Mesenchymal stem cell (in vitro differentiated cells and primary cell): ENCODE results near the gene PSMD11.
"Not testable (repeated sequence)": the region's sequence is repeated elsewhere in the genome, so short reads cannot be mapped to it uniquely, and the experiment has no call there.

Experiments
- DNase-seq: peaks from one replicate; pipeline ENCODE4 v3.0.0-alpha.2; 2013
- H2AFZ ChIP-seq: one replicate; pipeline ENCODE4 v1.6.1; 2013; ENCODE audit warnings: low read depth, mild to moderate bottlenecking, control low read depth, inconsistent platforms, low read length, moderate library complexity
- H2AK5ac ChIP-seq: 2 replicates; pipeline ENCODE4 v1.6.1; 2013; ENCODE audit warnings: low read length, moderate library complexity, mild to moderate bottlenecking, inconsistent platforms; ENCODE audit not compliant: severe bottlenecking
- H2BK120ac ChIP-seq: one replicate; pipeline ENCODE4 v1.6.1; 2013; ENCODE audit warnings: low read depth, mild to moderate bottlenecking, inconsistent platforms, low read length, moderate library complexity
- H2BK12ac ChIP-seq, 2 experiments: one replicate each; pipeline ENCODE4 v1.6.1; 2013; ENCODE audit warnings: inconsistent platforms in 2 of 2, low read length in 2 of 2, mild to moderate bottlenecking in 2 of 2, moderate library complexity in 2 of 2, control low read depth in 1 of 2
- H2BK15ac ChIP-seq: one replicate; pipeline ENCODE4 v1.6.1; 2013; ENCODE audit warnings: mild to moderate bottlenecking, low read depth, inconsistent platforms; ENCODE audit not compliant: poor library complexity, severe bottlenecking
- H2BK5ac ChIP-seq: 2 replicates; pipeline ENCODE4 v1.6.1; 2013; ENCODE audit warnings: low read depth, mild to moderate bottlenecking, low read length, control low read depth, inconsistent platforms; ENCODE audit not compliant: poor library complexity, severe bottlenecking
- H3K14ac ChIP-seq, 2 experiments: one replicate each; pipeline ENCODE4 v1.6.1; 2013; ENCODE audit warnings: inconsistent platforms in 2 of 2, low read length in 2 of 2, control low read depth in 1 of 2, mild to moderate bottlenecking in 1 of 2, moderate library complexity in 1 of 2
- H3K18ac ChIP-seq, 2 experiments: one replicate each; pipeline ENCODE4 v1.6.1; 2013; ENCODE audit warnings: inconsistent platforms in 2 of 2, low read length in 2 of 2, control low read depth in 1 of 2, low read depth in 1 of 2, mild to moderate bottlenecking in 1 of 2
- H3K23ac ChIP-seq, 2 experiments: one replicate each; pipeline ENCODE4 v1.6.1; 2013; ENCODE audit warnings: inconsistent platforms in 2 of 2, low read length in 2 of 2, mild to moderate bottlenecking in 2 of 2, moderate library complexity in 2 of 2, control low read depth in 1 of 2
- H3K27ac ChIP-seq: 2 replicates; pipeline ENCODE4 v1.5.1; 2013; ENCODE audit warnings: mild to moderate bottlenecking, moderate library complexity, low read length, control low read depth, inconsistent platforms; ENCODE audit not compliant: poor library complexity, severe bottlenecking
- H3K27me3 ChIP-seq, 2 experiments: 2 replicates each; pipeline versions ENCODE4 v1.6.1 to v1.7.0; 2013; ENCODE audit warnings: low read length in 2 of 2, mild to moderate bottlenecking in 2 of 2, moderate library complexity in 2 of 2, control low read depth in 1 of 2, inconsistent platforms in 1 of 2; ENCODE audit not compliant: control insufficient read depth in 1 of 2, insufficient read depth in 1 of 2
- H3K36me3 ChIP-seq, 2 experiments: 2 replicates each; pipeline versions ENCODE4 v1.6.1 to v1.7.0; 2013; ENCODE audit warnings: low read length in 2 of 2, control low read depth in 1 of 2, inconsistent platforms in 1 of 2, low read depth in 1 of 2, mild to moderate bottlenecking in 1 of 2; ENCODE audit not compliant: insufficient read depth in 2 of 2, control insufficient read depth in 1 of 2
- H3K4ac ChIP-seq, 2 experiments: one replicate each; pipeline ENCODE4 v1.6.1; 2013; ENCODE audit warnings: inconsistent platforms in 2 of 2, low read length in 2 of 2, mild to moderate bottlenecking in 2 of 2, moderate library complexity in 2 of 2, control low read depth in 1 of 2, low read depth in 1 of 2
- H3K4me1 ChIP-seq: 2 replicates; pipeline ENCODE4 v1.6.1; 2013; ENCODE audit warnings: low read depth, low read length, control low read depth; ENCODE audit not compliant: control insufficient read depth, insufficient read depth
- H3K4me2 ChIP-seq: 2 replicates; pipeline ENCODE4 v1.6.1; 2013; ENCODE audit warnings: low read length, mild to moderate bottlenecking, inconsistent platforms; ENCODE audit not compliant: poor library complexity, severe bottlenecking
- H3K4me3 ChIP-seq, 2 experiments: 2 replicates each; pipeline versions ENCODE4 v1.5.1 to v1.7.0; 2013; ENCODE audit warnings: low read length in 2 of 2, mild to moderate bottlenecking in 2 of 2, control low read depth in 1 of 2, low read depth in 1 of 2; ENCODE audit not compliant: insufficient read depth in 1 of 2
- H3K79me1 ChIP-seq: replicated peaks from 2 replicates; pipeline ENCODE4 v1.6.1; 2013; ENCODE audit warnings: mild to moderate bottlenecking, control low read depth, low read length, inconsistent platforms; ENCODE audit not compliant: poor library complexity, severe bottlenecking
- H3K9ac ChIP-seq: 2 replicates; pipeline ENCODE4 v1.7.0; 2013; ENCODE audit warnings: mild to moderate bottlenecking, low read length, moderate library complexity
- H3K9me3 ChIP-seq: 2 replicates; pipeline ENCODE4 v1.7.0; 2013; ENCODE audit warnings: mild to moderate bottlenecking, low read length; ENCODE audit not compliant: control insufficient read depth
- H4K8ac ChIP-seq: one replicate; pipeline ENCODE4 v1.6.1; 2013; ENCODE audit warnings: inconsistent platforms, mild to moderate bottlenecking, low read length, moderate library complexity
- H4K91ac ChIP-seq: one replicate; pipeline ENCODE4 v1.6.1; 2013; ENCODE audit warnings: mild to moderate bottlenecking, low read length, inconsistent platforms
- WGBS: methylation state at CpG from one replicate; pipeline ENCODE4 v1.1.7; 2013; ENCODE audit warnings: mixed read lengths; 5-methylcytosine and 5-hydroxymethylcytosine counted together

Gene PSMD11

DNA sequence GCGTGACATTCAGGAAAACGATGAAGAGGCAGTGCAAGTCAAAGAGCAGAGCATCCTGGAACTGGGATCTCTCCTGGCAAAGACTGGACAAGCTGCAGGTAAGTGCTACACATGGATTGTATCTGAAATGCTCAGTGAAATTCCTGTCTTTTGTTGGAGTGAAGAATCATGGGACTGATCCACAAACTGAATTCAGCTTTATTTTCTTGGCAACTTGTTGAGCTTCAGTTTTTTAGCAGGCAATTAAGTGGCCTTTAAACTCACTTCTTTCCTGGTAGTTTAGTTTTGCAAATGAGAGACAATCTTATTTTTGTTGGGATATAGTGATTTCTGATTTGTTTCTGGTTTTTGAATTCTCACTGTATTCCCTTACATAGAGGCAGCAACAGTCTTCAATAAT, 2.6 kb downstream of the PSMD11 start:
- Histone ChIP-seq H2BK5ac (no peak overlapping the region), H3K4me3 (peak overlapping the region in 1 of 2 experiments; percentile 28), H3K18ac (no peak overlapping the region), H3K4ac (no peak overlapping the region), H3K4me2 (no peak overlapping the region), H3K36me3 (peaks cover 15 to 50% of the 10 kb centered on the region in 2 experiments), H2BK15ac (no peak overlapping the region), H3K27ac (no peak overlapping the region), H3K23ac (no peak overlapping the region), H2AFZ (no peak overlapping the region), H2BK120ac (no peak overlapping the region), H2AK5ac (no peak overlapping the region), H3K9me3 (no peaks in the 10 kb centered on the region), H3K9ac (peak overlapping the region; percentile 98), H3K27me3 (no peaks in the 10 kb centered on the region), H4K91ac (no peak overlapping the region), H3K4me1 (peaks cover 5% of the 10 kb centered on the region), H3K14ac (no peak overlapping the region), H4K8ac (no peak overlapping the region), H2BK12ac (no peak overlapping the region), H3K79me1 (peaks cover 9% of the 10 kb centered on the region)
- DNase-seq = no peak
- 92% methylated on average over 2 of the region's 2 CpGs for WGBS

DNA sequence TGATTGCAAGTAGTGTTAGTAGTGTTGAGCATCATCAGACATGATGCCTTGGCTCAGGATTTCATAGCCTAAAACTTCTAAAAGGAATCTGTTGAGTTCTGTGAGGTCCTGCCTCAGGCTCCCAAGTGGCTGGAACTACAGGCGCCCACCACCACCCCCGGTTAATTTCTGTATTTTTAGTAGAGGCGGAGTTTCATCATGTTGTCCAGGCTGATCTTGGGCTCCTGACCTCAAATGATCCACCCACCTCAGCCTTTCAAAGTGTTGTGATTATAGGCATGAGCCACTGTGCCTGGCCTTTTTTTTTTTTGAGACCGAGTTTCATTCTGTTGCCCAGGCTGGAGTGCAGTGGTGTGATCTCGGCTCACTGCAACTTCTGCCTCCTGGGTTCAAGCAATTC, 5.7 kb downstream of the PSMD11 start:
- H3K27ac ChIP-seq = no peak overlapping the region
- no peak overlapping the region for H2AFZ ChIP-seq
- no peak overlapping the region for H4K8ac ChIP-seq
- no peak overlapping the region for H2BK12ac ChIP-seq
- no peak overlapping the region for H2BK15ac ChIP-seq
- H3K79me1 ChIP-seq = peaks cover 12% of the 10 kb centered on the region
- H3K18ac ChIP-seq = no peak overlapping the region
- no peak overlapping the region for H3K4ac ChIP-seq
- 94% methylated on average over 5 of the region's 5 CpGs for WGBS
- H3K23ac ChIP-seq = no peak overlapping the region
- H2BK5ac ChIP-seq = no peak overlapping the region
- peaks cover 15 to 80% of the 10 kb centered on the region in 2 experiments for H3K36me3 ChIP-seq
- H4K91ac ChIP-seq = no peak overlapping the region
- H3K9me3 ChIP-seq = no peaks in the 10 kb centered on the region
- H3K4me3 ChIP-seq = no peak overlapping the region
- H3K9ac ChIP-seq = no peak overlapping the region
- no peaks in the 10 kb centered on the region for H3K4me1 ChIP-seq
- H3K4me2 ChIP-seq = no peak overlapping the region
- no peak for DNase-seq
- H3K27me3 ChIP-seq = no peaks in the 10 kb centered on the region
- H3K14ac ChIP-seq = no peak overlapping the region
- no peak overlapping the region for H2BK120ac ChIP-seq
- H2AK5ac ChIP-seq = no peak overlapping the region

DNA sequence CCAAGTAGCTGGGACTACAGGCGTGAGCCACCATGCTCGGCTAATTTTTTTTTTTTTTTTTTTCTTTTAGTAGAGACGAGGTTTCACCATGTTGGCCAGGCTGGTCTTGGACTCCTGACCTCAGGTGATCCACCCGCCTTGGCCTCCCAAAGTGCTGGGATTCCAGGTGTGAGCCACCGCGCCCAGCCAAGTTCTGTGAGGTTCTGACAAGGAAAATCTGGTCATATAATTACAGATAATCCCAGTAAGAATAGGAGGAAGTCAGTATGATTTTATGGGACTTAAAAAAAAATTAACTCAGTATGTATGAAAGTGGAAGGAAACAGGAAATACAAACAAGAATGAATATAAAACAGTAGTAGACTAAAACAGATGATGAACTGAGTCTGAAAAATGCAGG, 6.1 kb downstream of the PSMD11 start:
- H3K9ac ChIP-seq, H2AK5ac ChIP-seq, H4K91ac ChIP-seq, H4K8ac ChIP-seq, H3K4ac ChIP-seq, H3K4me2 ChIP-seq, DNase-seq, H3K27ac ChIP-seq, H2BK12ac ChIP-seq, H3K18ac ChIP-seq, H2BK15ac ChIP-seq, H3K23ac ChIP-seq, H3K14ac ChIP-seq, H2AFZ ChIP-seq, H2BK5ac ChIP-seq, H3K4me3 ChIP-seq, H3K27me3 ChIP-seq, H2BK120ac ChIP-seq, H3K4me1 ChIP-seq, H3K9me3 ChIP-seq: not testable (repeated sequence)
- 95% methylated on average over 3 of the region's 6 CpGs for WGBS
- H3K79me1 ChIP-seq = peaks cover 12% of the 10 kb centered on the region
- H3K36me3 ChIP-seq = peaks cover 15 to 84% of the 10 kb centered on the region in 2 experiments

DNA sequence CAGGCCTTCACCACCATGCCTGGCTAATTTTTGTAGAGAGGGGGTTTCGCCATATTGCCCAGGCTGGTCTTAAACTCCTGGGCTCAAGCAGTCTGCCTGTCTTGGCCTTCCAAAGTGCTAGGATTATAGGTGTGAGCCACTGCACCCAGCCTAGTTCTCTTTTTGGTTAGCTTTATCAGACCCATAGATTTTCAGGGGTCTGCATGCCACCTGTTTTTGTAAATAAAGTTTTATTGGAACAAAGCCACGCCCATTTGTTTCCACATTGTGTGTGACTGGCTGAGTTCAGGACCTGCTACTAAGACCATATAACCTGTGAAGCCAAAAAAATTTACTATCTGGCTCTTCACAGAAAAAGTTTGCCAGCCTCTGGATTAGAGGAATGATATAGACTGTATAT, 7.6 kb downstream of the PSMD11 start:
- H4K8ac ChIP-seq = no peak overlapping the region
- no peak overlapping the region for H2BK15ac ChIP-seq
- H3K4ac ChIP-seq = no peak overlapping the region
- no peak for DNase-seq
- no peak overlapping the region for H2BK120ac ChIP-seq
- no peak overlapping the region for H3K23ac ChIP-seq
- H3K27ac ChIP-seq = no peak overlapping the region
- H3K27me3 ChIP-seq = no peaks in the 10 kb centered on the region
- H3K79me1 ChIP-seq = peaks cover 13% of the 10 kb centered on the region
- no peak overlapping the region for H3K9ac ChIP-seq
- H3K36me3 ChIP-seq = peaks cover 22 to 91% of the 10 kb centered on the region in 2 experiments
- no peak overlapping the region for H3K18ac ChIP-seq
- no peak overlapping the region for H4K91ac ChIP-seq
- no peaks in the 10 kb centered on the region for H3K9me3 ChIP-seq
- H3K4me1 ChIP-seq = no peaks in the 10 kb centered on the region
- no peak overlapping the region for H2AK5ac ChIP-seq
- no peak overlapping the region for H3K14ac ChIP-seq
- 41% methylated on average over 2 of the region's 2 CpGs for WGBS
- H3K4me3 ChIP-seq = no peak overlapping the region
- H2BK5ac ChIP-seq = no peak overlapping the region
- no peak overlapping the region for H2AFZ ChIP-seq
- no peak overlapping the region for H2BK12ac ChIP-seq
- no peak overlapping the region for H3K4me2 ChIP-seq
